Parietal lobe (tissue), 2 donors: ENCODE measurements around the gene LMNTD2. TPM values are rescaled to one million over a fixed set of nuclear protein-coding genes. Genes with fewer than 3 reads are reported as not detected.

ENCODE experiments used
- small RNA-seq: library from RNA; depleted of rRNA; stranded (forward); fragments of <200 nt; gene quantifications from one replicate; pipeline ENCODE3, GENCODE V24; 2014; ENCODE audit warnings: low replicate concordance
- total RNA-seq: library from RNA; depleted of rRNA; stranded (reverse); fragments of >200 nt; gene quantifications from one replicate; pipeline ENCODE4 v1.2.3, GENCODE V29; 2014

The LMNTD2 gene, protein sequence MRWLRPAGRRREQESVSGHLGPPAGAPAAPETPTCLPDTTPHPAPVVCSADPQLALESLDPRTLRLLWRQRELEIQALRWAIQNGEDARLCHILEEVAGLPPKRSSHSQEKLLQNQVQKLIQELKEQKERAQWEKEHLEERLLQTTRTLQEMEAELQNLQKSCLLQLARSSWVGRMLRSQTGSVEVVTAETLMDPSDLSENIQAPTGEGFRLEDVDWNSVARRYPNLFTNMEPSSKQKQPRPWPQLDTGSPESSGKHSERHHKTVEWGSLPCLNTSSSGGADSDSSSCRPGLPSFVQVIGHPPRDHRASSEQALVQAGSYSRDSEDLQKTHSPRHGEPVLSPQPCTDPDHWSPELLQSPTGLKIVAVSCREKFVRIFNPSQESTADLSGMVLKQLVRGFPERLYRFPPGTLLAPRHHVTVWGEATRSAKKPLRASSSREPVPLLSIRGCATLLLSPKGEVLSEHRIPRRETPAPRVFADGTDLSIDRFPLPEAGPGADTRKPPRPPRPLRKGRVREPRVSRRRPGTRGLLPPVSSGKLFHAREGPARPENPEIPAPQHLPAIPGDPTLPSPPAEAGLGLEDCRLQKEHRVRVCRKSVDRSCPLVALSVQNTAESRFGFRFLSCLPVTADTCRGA
- not detected for total RNA-seq

DNA sequence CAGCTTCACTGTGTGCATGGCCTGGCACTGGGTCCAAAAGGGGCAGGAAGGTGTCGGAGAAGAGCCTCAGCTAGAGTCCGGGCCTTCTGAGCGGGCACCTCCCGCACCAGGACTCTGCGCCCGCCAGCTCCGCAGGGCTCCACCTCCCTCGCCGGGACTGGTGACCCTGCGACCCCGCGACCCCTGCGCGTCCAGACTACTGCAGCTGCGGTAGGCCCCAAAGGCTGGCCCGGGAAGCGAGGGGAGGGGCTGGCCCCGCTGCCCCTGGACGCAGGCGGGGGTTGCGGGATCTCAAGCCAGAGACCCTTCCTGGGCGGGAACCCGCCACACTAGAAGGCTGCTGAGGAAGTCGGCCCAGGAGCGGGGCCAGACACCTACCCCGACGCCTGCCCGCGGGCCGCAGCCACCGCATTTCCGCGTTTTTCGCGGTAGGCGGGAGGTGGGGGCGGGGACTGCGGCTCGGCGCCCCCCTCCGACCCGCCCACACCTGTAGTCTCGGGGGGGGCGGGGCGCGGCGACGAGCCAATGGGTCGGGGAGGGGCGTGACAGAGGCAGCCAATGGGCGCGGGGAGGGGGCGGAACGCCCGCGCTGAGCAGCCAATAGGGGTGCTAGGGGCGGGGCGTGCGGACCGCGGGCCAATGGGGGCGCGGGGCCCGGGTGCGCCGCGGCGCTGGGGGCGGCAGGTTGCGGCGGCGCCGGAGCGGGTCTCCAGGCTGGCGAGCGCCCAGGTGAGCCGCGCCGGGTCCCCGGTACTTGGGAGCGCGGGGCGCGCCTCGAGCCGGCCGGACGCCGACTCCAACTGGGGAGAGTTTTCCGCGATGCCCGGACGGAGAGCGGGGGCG, at the start of gene LMNTD2, which contains the start of gene RASSF7:
LMNTD2 (minus strand) TSS at position 434 of the 843 bp plus-strand sequence; CDS start at position 412, 22 bp downstream.
RASSF7 (plus strand) TSS at position 666 of the 843 bp plus-strand sequence. CDS start 799 bp downstream, outside the sequence.

DNA sequence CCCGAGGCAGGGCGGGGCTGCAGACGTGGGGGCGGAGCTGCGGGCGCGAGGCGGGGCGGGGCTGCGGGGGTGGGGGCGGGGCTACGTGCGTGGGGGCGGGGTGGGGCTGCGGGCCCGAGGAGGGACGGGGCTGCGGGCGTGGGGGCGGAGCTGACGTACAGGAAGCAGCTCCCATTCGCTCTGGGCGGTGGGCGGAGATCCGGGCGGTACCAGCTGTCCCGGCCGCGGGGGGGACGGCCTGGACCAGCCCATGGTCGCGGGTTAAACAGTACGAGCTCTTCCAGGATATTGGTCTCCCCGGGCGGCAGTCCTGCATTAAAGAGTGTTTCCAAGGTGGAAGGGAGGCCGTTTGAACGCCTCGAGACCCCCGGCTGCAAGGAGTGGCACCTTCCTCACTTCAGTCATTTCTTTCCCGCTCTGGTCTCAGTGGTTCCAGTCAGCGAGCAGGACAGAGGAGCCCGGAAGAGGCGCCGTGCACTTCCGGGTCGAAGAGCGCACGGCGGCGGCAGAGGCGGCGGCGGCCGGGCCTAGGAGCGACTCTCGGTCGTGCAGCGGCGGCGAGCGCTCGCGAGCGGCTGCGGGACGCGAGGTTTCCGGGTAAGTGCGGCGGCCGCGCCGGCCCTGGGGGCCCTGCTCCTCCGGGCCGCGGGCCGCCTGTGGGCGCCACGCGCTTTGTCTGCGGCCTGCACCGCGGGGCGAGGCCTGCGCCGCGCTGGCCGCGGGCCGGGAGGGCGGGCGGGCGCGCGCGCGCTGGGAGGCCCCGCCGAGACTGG, 15.6 kb upstream of the LMNTD2 start, which contains the start of gene PHRF1:
PHRF1 (plus strand) TSS at position 475 of the 773 bp plus-strand sequence. CDS start 5,043 bp downstream, outside the sequence.

DNA sequence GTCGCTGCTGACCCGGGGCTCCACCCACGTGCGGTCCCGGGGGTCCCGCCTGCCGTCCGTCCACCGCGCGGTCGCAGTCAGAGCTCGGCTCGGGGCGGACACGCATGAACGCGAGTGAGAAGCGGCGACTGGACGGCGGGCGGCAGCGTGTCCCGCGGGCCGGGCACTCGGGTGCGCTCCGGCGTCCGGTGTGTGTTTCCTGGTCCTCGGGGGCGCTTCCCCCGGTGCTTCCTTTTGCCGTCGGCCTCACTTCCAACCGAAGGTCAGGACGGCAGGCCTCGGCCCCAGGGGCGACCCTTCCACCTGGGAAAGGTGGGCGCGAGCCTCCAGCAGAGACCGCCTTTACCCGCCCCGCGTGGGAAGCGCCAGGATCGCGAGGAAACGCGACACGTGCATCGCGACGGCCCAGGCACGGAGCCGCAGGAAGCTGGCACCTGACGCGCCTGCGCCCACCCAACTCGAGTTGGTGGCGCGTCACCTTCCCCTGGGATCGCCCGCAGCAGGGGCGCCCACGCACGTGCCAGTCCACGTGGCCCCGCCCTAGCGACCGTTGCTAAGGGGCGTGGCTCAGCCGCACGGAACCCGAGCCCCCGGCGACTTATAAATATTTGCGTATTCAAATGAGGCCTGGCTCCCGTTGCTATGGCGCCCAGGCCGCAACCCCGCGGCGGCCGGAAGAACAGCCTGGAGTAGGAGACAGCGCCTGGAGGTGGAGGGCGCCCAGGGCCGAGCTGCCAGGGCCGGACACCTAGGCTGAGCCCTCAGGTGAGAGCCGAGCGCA, 23.5 kb downstream of the LMNTD2 start, which contains the start of gene LRRC56:
LRRC56 (plus strand) TSS at position 687 of the 781 bp plus-strand sequence. CDS start 3,158 bp downstream, outside the sequence.

DNA sequence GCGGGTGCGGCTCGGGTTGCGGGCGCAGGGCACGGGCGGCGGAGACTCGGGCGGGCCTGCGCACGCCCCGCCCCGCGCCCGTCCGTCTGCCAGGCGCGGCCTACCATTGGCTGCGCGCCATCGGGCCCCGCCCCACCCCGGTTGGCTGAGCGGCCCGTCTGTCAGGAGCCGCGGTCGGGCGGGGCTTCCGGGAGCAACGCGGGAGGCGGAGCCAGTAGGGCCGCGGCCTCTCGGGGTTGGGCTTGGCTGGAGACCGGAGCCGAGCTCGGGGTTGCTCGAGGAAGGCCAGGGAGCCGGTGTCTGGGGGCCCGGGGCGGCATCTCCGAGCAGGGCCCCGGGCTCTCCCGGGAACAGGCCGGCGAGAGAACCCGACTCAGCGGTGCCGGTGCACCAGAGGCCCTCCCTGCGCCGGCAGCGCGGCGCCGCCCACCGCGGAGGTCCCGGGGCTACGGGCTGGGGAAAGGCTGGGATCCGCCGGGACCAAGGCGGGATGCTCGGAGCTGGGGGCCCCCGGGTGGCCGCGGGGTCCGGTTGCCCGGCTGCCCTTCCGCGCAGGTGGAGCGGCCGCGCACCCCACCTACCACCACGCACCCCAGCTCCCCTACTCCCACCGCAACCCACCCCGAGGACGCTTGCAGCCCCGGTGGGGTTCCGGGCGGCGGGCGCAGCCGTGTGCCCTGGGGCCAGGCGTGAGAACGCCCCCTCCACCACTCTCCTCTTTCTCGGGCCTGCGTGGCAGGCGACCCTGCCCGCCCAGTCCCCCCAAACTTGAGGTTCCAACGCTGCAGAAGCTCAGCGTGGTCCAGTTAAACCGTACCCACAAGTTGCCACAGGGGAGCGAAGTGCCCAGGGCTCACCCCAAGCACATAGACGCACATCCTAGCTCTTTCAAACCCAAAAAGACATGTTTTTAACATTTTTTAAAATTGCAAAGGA, 24.8 kb downstream of the LMNTD2 start, which contains the start of gene HRAS:
HRAS (minus strand) TSS at position 58 of the 936 bp plus-strand sequence.

DNA sequence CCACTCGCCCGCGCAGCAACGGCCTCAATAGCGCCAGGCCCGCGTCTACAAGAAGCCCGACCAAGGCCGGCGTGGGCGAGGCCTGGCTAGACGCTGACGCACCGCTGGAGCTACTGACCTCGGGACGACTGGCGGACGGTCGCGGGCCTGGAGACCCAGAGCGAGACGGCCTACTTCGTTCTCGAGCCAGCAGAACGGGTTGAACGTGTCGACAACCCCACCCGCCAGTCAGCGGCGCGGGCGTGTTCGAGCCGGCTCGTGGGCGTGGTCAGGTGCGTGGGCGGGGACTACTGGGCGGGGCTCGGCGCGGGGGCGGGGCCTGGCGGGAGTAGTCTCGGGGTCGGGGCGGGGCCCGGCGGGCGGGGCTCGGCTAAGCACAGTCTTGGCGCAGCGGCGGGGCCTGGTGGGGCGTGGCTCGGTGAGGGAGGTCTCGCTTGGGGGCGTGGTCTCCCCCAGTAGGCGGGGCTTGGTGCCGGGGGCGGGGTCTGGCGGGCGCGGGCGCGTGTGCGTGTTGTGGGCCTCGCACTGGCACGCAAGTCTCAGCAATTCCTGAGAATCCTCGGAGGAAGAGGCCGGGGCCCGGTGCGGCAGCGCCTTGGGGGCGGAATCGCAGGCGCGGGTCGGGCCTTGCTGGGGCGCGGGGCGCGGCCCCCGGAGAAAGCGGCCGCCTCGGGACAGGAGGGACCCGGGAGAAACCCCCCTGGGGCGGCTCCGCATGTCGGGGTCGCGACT, 53.4 kb downstream of the LMNTD2 start, which contains the start of gene RNH1:
RNH1 (minus strand) TSS at position 248 of the 732 bp plus-strand sequence. CDS start 5,080 bp downstream, outside the sequence.

Small RNA genes within 50 kb of the gene (small RNA-seq; reads per million reads assigned to genes)
- 2.4 reads per million, percentile 82 among the genes with 10 or more reads in this experiment for gene MIR210

Other genes starting within 250 kb of the LMNTD2 start
- gene IFITM1, start 246.7 kb downstream of the LMNTD2 start, total RNA-seq: 1.3 TPM
- 4.1 TPM for gene IFITM3, start 239.9 kb downstream of the LMNTD2 start, total RNA-seq
- gene B4GALNT4, start 191.2 kb downstream of the LMNTD2 start, total RNA-seq: 163 TPM
- not detected for gene PKP3, start 166.5 kb downstream of the LMNTD2 start, total RNA-seq
- 6.6 TPM for gene SIGIRR, start 145.7 kb downstream of the LMNTD2 start, total RNA-seq
- gene ANO9, start 118.7 kb downstream of the LMNTD2 start, total RNA-seq: not detected
- 46.3 TPM for gene PTDSS2, start 110.5 kb downstream of the LMNTD2 start, total RNA-seq
- gene RNH1, start 53.5 kb downstream of the LMNTD2 start, total RNA-seq: 44.4 TPM
- gene HRAS, start 25.2 kb downstream of the LMNTD2 start, total RNA-seq: 32.6 TPM
- 1.9 TPM for gene LRRC56, start 23.2 kb downstream of the LMNTD2 start, total RNA-seq
- 4.4 TPM for gene RASSF7, start 232 bp upstream of the LMNTD2 start, total RNA-seq
- 42.6 TPM for gene PHRF1, start 15.7 kb upstream of the LMNTD2 start, total RNA-seq
- 4.1 TPM for gene IRF7, start 55.2 kb upstream of the LMNTD2 start, total RNA-seq
- not detected for gene CDHR5, start 64.2 kb upstream of the LMNTD2 start, total RNA-seq
- not detected for gene SCT, start 66.4 kb upstream of the LMNTD2 start, total RNA-seq
- gene DRD4, start 76.5 kb upstream of the LMNTD2 start, total RNA-seq: 0.31 TPM
- 80.8 TPM for gene DEAF1, start 134.5 kb upstream of the LMNTD2 start, total RNA-seq
- 14.7 TPM for gene TMEM80, start 135.1 kb upstream of the LMNTD2 start, total RNA-seq
- gene EPS8L2, start 145.5 kb upstream of the LMNTD2 start, total RNA-seq: not detected
- gene TALDO1, start 186.7 kb upstream of the LMNTD2 start, total RNA-seq: 70.1 TPM
- gene GATD1, start 216.7 kb upstream of the LMNTD2 start, total RNA-seq: 37.6 TPM
- gene CEND1, start 229.4 kb upstream of the LMNTD2 start, total RNA-seq: 11.3 TPM
- 28.8 TPM for gene SLC25A22, start 237.5 kb upstream of the LMNTD2 start, total RNA-seq
- gene PIDD1, start 244.5 kb upstream of the LMNTD2 start, total RNA-seq: 10.0 TPM
- 376 TPM for gene RPLP2, start 249.2 kb upstream of the LMNTD2 start, total RNA-seq